Skeletal muscle cell (primary cell): ENCODE measurements around the gene UQCRH.
"Not testable (repeated sequence)": the region's sequence is repeated elsewhere in the genome, so short reads cannot be mapped to it uniquely, and the experiment has no call there.

Source experiments
- DNase-seq: peaks from one replicate; pipeline ENCODE4 v3.0.0-alpha.2; 2010; ENCODE audit warnings: low read depth
- H3K4me3 ChIP-seq: 2 replicates; pipeline ENCODE4 v1.5.1; 2011; ENCODE audit warnings: low read depth, mild to moderate bottlenecking, control low read depth, low read length, moderate library complexity

UQCRH gene

GRCh38 chr1:46330381-46330780 is 26.9 kb downstream of the UQCRH start:
- not testable (repeated sequence) for DNase-seq, H3K4me3 ChIP-seq

- H3K4me3 ChIP-seq, DNase-seq: not testable (repeated sequence)
Observed at GRCh38 chr1:46331786-46332540, 28.5 kb downstream of the UQCRH start.

GRCh38 chr1:46333300-46334029 is 30.0 kb downstream of the UQCRH start:
- DNase-seq: no peak
- no peak overlapping the region for H3K4me3 ChIP-seq

GRCh38 chr1:46334030-46334384 is 30.5 kb downstream of the UQCRH start:
- no peak overlapping the region for H3K4me3 ChIP-seq
- DNase-seq: no peak

GRCh38 chr1:46335081-46335480 is 31.6 kb downstream of the UQCRH start:
- DNase-seq: no peak

GRCh38 chr1:46337409-46337808 is 33.9 kb downstream of the UQCRH start:
- DNase-seq, H3K4me3 ChIP-seq: not testable (repeated sequence)

More at GRCh38 chr1:46335081-46335480, 31.6 kb downstream of the UQCRH start:
- no peak overlapping the region for H3K4me3 ChIP-seq

- DNase-seq: peak; percentile 91
- H3K4me3 ChIP-seq: peak within 1 kb of the TSS; percentile 83
Observed at GRCh38 chr1:46340404-46341221, 37.1 kb downstream of the UQCRH start, which contains the start of gene NSUN4. TSS of gene NSUN4 (plus strand) at chr1:46340807. CDS start at chr1:46340827, 20 bp downstream.

GRCh38 chr1:46341222-46342083 is 38.0 kb downstream of the UQCRH start:
- DNase-seq: no peak

GRCh38 chr1:46342084-46342656 is 38.7 kb downstream of the UQCRH start:
- H3K4me3 ChIP-seq: no peak overlapping the region
- DNase-seq: no peak

More at GRCh38 chr1:46341222-46342083, 38.0 kb downstream of the UQCRH start:
- H3K4me3 ChIP-seq: peak overlapping the region; percentile 83

- H3K4me3 ChIP-seq: no peak overlapping the region
- DNase-seq: no peak
Observed at GRCh38 chr1:46342677-46343350, 39.3 kb downstream of the UQCRH start.

GRCh38 chr1:46343351-46343695 is 39.8 kb downstream of the UQCRH start:
- no peak overlapping the region for H3K4me3 ChIP-seq
- DNase-seq: no peak

- H3K4me3 ChIP-seq: no peak overlapping the region
- DNase-seq: no peak
Observed at GRCh38 chr1:46343705-46344104, 40.2 kb downstream of the UQCRH start.

- no peak overlapping the region for H3K4me3 ChIP-seq
- DNase-seq: no peak
Observed at GRCh38 chr1:46344481-46344880, 41.0 kb downstream of the UQCRH start.

- DNase-seq: no peak
- H3K4me3 ChIP-seq: no peak overlapping the region
Observed at GRCh38 chr1:46345281-46345680, 41.8 kb downstream of the UQCRH start.

- no peak for DNase-seq
- H3K4me3 ChIP-seq: no peak overlapping the region
Observed at GRCh38 chr1:46352363-46352762, 48.9 kb downstream of the UQCRH start.

- H3K4me3 ChIP-seq, DNase-seq: not testable (repeated sequence)
Observed at GRCh38 chr1:46355920-46356319, 52.4 kb downstream of the UQCRH start.

GRCh38 chr1:46362158-46362557 is 58.7 kb downstream of the UQCRH start:
- no peak overlapping the region for H3K4me3 ChIP-seq
- no peak for DNase-seq

- DNase-seq: no peak
- no peak overlapping the region for H3K4me3 ChIP-seq
Observed at GRCh38 chr1:46363121-46363520, 59.6 kb downstream of the UQCRH start.
